GM12878 (cell line): ENCODE measurements around the gene CSH2.

ENCODE experiments used
- CEBPB ChIP-seq, 2 experiments: fragments of 150-350 bp in 1 of 2; IDR thresholded peaks; 2 replicates each; pipeline ENCODE4 v1.6.1; 2012 to 2014; ENCODE audit warnings: low read depth in 2 of 2, low read length in 2 of 2, borderline replicate concordance in 1 of 2, inconsistent platforms in 1 of 2
- EZH2 ChIP-seq: IDR thresholded peaks from 2 replicates; pipeline ENCODE4 v1.6.1; 2012; ENCODE audit warnings: low read depth, mild to moderate bottlenecking, control low read depth, inconsistent platforms, low read length, borderline replicate concordance; ENCODE audit not compliant: control insufficient read depth
- GATAD2B ChIP-seq: fragments of 450-650 bp; conservative IDR thresholded peaks from 2 replicates; pipeline ENCODE4 v1.6.1; 2017; ENCODE audit warnings: low read depth, mild to moderate bottlenecking, moderate library complexity
- HCFC1 ChIP-seq: fragments of 150-350 bp; IDR thresholded peaks from 2 replicates; pipeline ENCODE4 v1.6.1; 2014; ENCODE audit warnings: low read length
- PBX3 ChIP-seq: IDR thresholded peaks from 2 replicates; pipeline ENCODE4 v1.6.1; 2011; ENCODE audit warnings: mild to moderate bottlenecking, low read depth, low read length, moderate library complexity; ENCODE audit not compliant: insufficient replicate concordance
- POLR2A ChIP-seq: IDR thresholded peaks from 2 replicates; pipeline ENCODE4 v1.6.1; 2011; ENCODE audit warnings: low read depth, mild to moderate bottlenecking, low read length
- SRF ChIP-seq, 2 experiments: IDR thresholded peaks; 2 replicates each; pipeline ENCODE4 v1.6.1; 2011; ENCODE audit warnings: low read depth in 2 of 2, low read length in 2 of 2, mild to moderate bottlenecking in 1 of 2, moderate library complexity in 1 of 2
- ZBTB11 ChIP-seq: fragments of 450-650 bp; formaldehyde crosslinking; IDR thresholded peaks from 2 replicates; pipeline ENCODE4 v1.5.0; 2022; ENCODE audit warnings: mild to moderate bottlenecking, missing genetic modification characterization

- TF ChIP-seq POLR2A (no peak), SRF (IDR thresholded peaks at IDR 0.05; ENCODE audit: low read depth in 2 of 2, low read length in 2 of 2) (no peak), ZBTB11 (CRISPR knock-in tag) (no peak), GATAD2B (no peak), HCFC1 (no peak), EZH2 (no peak), PBX3 (no peak), CEBPB (IDR thresholded peaks at IDR 0.05; ENCODE audit: borderline replicate concordance in 1 of 2, low read depth in 2 of 2, low read length in 2 of 2) (no peak)
These were observed 25.8 kb downstream of the CSH2 start for GRCh38 chr17:63847525-63848249.
